Endometrium (tissue), 2 donors: ENCODE measurements around the gene PPM1A.

Experiments used
- FAIRE-seq: peaks from 2 replicates; lab custom pipeline; 2012; peaks lifted over from hg19 to GRCh38; lab: Jason Lieb, UNC
- donor health status: control.
- donor health status: control.

PPM1A gene

GRCh38 chr14:60323199-60323896 is 74.3 kb downstream of the PPM1A start:
- no peak for FAIRE-seq

- no peak for FAIRE-seq
Observed at GRCh38 chr14:60324837-60325236, 75.8 kb downstream of the PPM1A start.

GRCh38 chr14:60326274-60326673 is 77.3 kb downstream of the PPM1A start:
- no peak for FAIRE-seq

GRCh38 chr14:60327447-60328331 is 78.7 kb downstream of the PPM1A start:
- FAIRE-seq, result no peak

GRCh38 chr14:60328583-60328982 is 79.6 kb downstream of the PPM1A start:
- FAIRE-seq, result no peak

GRCh38 chr14:60329274-60329673 is 80.3 kb downstream of the PPM1A start:
- FAIRE-seq, result no peak

GRCh38 chr14:60331201-60332045 is 82.4 kb downstream of the PPM1A start:
- FAIRE-seq, result no peak

- no peak for FAIRE-seq
Observed at GRCh38 chr14:60332046-60332399, 83.0 kb downstream of the PPM1A start.

GRCh38 chr14:60332869-60333268 is 83.8 kb downstream of the PPM1A start:
- no peak for FAIRE-seq

- no peak for FAIRE-seq
Observed at GRCh38 chr14:60339571-60339970, 90.5 kb downstream of the PPM1A start.

GRCh38 chr14:60343571-60344071 is 94.6 kb downstream of the PPM1A start:
- no peak for FAIRE-seq

GRCh38 chr14:60344751-60345150 is 95.7 kb downstream of the PPM1A start:
- no peak for FAIRE-seq

- FAIRE-seq, result no peak
Observed at GRCh38 chr14:60346706-60347105, 97.7 kb downstream of the PPM1A start.

- no peak for FAIRE-seq
Observed at GRCh38 chr14:60348211-60348610, 99.2 kb downstream of the PPM1A start.
